Right lobe of liver (tissue), 6 donors: ENCODE results near the gene UGDH. TPM values are rescaled to one million over a fixed set of nuclear protein-coding genes. Genes with fewer than 3 reads are reported as not detected.
"Not testable (repeated sequence)": the region's sequence is repeated elsewhere in the genome, so short reads cannot be mapped to it uniquely, and the experiment has no call there.

Experiments used
- ATAC-seq, 4 donors: fragments of 200-7000 bp; cut with Tn5 transposase; one replicate each; pipeline ENCODE4 v1.9.1; 2020; ENCODE audit warnings: mild to moderate bottlenecking in 4 of 4, moderate library complexity in 4 of 4
- DNase-seq, 3 donors: peaks; one replicate each; pipeline ENCODE4 v3.0.0-alpha.2; 2020
- H3K27ac ChIP-seq, 3 donors: fragments of 200-600 bp; one replicate each; pipeline ENCODE4 v1.8.0; 2022
- H3K27me3 ChIP-seq, 2 donors: fragments of 200-600 bp; one replicate each; pipeline ENCODE4 v1.8.0; 2022
- H3K36me3 ChIP-seq, 4 donors: fragments of 200-600 bp; sonication (generic) in 1 of 4; one replicate each; pipeline versions ENCODE4 v1.5.1 to v1.8.0; 2017 to 2022; ENCODE audit warnings: control low read depth in 1 of 4
- H3K4me1 ChIP-seq, 4 donors: fragments of 200-600 bp; sonication (generic) in 1 of 4; one replicate each; pipeline versions ENCODE4 v1.5.1 to v1.8.0; 2017 to 2022; ENCODE audit warnings: control low read depth in 1 of 4
- H3K4me3 ChIP-seq, 3 donors: fragments of 200-600 bp; one replicate each; pipeline ENCODE4 v1.8.0; 2022
- H3K9me3 ChIP-seq, 4 donors: fragments of 200-600 bp; sonication (generic) in 1 of 4; one replicate each; pipeline versions ENCODE4 v1.5.1 to v1.8.0; 2017 to 2022; ENCODE audit warnings: control low read depth in 1 of 4
- POLR2A ChIP-seq: fragments of 450-650 bp; IDR thresholded peaks from one replicate; pipeline ENCODE4 v1.6.1; 2017; ENCODE audit warnings: antibody characterized with exemption, mild to moderate bottlenecking
- WGBS: methylation state at CpG from one replicate; pipeline ENCODE4 v1.1.6; 2018; ENCODE audit warnings: low coverage, low lambda C conversion rate; ENCODE audit not compliant: insufficient coverage; ENCODE audit errors: missing lambda C conversion rate; 5-methylcytosine and 5-hydroxymethylcytosine counted together
- intact Hi-C, 2 donors: fragments of 100-400 bp; cut with DNase I; formaldehyde crosslinking; loops; one replicate each; pipeline versions ENCODE4 v1.11.2 to v1.14.1; 2022
- total RNA-seq, 6 experiments: library from RNA; depleted of rRNA in 2 of 6; stranded (reverse); fragments of >200 nt in 2 of 6; fragmentation: NEBNext Ultra II Directional in 3 of 6; extraction: Animal tissue kit (Norgen Biotek cat#: 25700) in 3 of 6; gene quantifications; one replicate each; pipeline versions ENCODE4 v1.1.0 to v1.2.4, GENCODE V29; 2016 to 2023
- TF ChIP-seq, protein P1 (sequence below), 4 donors: fragments of 200-600 bp in 3 of 4; fragments of 450-650 bp in 1 of 4; IDR thresholded peaks; one replicate each; pipeline versions ENCODE4 v1.5.1 to v1.8.0; 2016 to 2022; ENCODE audit warnings: antibody characterized with exemption in 4 of 4, mild to moderate bottlenecking in 2 of 4
- donor health status: DM: no; HTN: yes; CAD: no.
- donor health status: DM: no; HTN: no; CAD: no.
- donor health status: DM: no; HTN: no; CAD: no.
- donor health status: DM: no; HTN: yes; CAD: no.
- donor health status: DM: no; HTN: yes; CAD: no.

UGDH gene
- total RNA-seq, 6 experiments from 2014 or later, result 134 to 647 (median 244) TPM

DNA sequence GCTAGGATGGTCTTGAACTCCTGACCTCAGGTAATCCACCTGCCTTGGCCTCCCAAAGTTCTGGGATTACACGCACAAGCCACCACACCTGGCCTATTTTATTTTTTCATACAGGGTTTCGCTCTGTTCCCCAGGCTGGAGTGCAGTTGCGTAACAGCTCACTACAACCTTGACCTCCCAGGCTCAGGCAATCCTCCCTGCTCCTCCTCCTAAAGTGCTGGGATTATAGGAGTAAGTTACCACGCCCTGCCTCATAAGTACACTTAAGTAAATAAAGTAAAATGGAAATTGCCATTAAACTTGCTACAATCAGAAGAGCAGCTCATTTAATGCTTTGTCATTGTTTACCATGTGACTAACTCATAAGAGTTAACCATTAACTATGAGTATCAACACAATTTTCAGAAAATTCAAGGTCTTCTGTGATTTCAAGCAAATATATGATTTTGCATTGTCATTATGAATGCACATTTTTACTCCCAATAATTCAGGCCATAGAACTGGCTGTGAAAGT is 12.3 kb downstream of the UGDH start:
- WGBS, result 29% methylated on average over 4 of the region's 4 CpGs
- ATAC-seq, result peak; percentile 77 to 95 (median 86)

DNA sequence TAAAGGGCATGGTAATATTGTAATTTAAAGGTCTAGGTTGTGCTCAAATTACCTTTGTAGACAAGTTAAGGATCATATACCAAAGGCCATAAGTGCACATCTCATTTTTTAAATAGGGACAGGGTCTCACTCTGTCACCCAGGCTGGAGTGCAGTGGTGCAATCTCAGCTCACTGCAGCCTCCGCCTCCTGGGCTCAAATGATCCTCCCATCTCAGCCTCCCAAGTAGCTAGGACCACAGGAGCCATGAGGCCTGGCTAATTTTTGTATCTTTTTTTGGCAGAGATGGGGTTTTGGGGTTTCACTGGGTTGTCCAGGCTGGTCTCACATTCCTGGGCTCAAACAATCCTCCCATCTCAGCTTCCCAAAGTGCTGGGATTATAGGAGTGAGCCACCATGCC is 13.0 kb downstream of the UGDH start:
- H3K9me3 ChIP-seq, ATAC-seq, intact Hi-C loops, H3K4me3 ChIP-seq, DNase-seq, H3K27me3 ChIP-seq: not testable (repeated sequence)
- Histone ChIP-seq H3K36me3 (peaks cover 7 to 93% (median 26%) of the 10 kb centered on the region in 4 donors), H3K27ac (peak overlapping the region; percentile 23 to 79 (median 61)), H3K4me1 (peaks cover 0 to 44% (median 8%) of the 10 kb centered on the region in 4 donors)
- WGBS, result 86% methylated on average over 1 of the region's 1 CpG

More for the DNA sequence above, 12.3 kb downstream of the UGDH start:
- Histone ChIP-seq H3K27me3 (no peaks in the 10 kb centered on the region), H3K27ac (peak overlapping the region; percentile 61 to 79 (median 65)), H3K4me1 (peaks cover 0 to 49% (median 10%) of the 10 kb centered on the region in 4 donors), H3K4me3 (no peak overlapping the region), H3K36me3 (peaks cover 4 to 93% (median 22%) of the 10 kb centered on the region in 4 donors), H3K9me3 (no peaks in the 10 kb centered on the region)
- intact Hi-C loops, result no loop called here
- TF ChIP-seq POLR2A, result no peak
- TF ChIP-seq, protein P1, sequence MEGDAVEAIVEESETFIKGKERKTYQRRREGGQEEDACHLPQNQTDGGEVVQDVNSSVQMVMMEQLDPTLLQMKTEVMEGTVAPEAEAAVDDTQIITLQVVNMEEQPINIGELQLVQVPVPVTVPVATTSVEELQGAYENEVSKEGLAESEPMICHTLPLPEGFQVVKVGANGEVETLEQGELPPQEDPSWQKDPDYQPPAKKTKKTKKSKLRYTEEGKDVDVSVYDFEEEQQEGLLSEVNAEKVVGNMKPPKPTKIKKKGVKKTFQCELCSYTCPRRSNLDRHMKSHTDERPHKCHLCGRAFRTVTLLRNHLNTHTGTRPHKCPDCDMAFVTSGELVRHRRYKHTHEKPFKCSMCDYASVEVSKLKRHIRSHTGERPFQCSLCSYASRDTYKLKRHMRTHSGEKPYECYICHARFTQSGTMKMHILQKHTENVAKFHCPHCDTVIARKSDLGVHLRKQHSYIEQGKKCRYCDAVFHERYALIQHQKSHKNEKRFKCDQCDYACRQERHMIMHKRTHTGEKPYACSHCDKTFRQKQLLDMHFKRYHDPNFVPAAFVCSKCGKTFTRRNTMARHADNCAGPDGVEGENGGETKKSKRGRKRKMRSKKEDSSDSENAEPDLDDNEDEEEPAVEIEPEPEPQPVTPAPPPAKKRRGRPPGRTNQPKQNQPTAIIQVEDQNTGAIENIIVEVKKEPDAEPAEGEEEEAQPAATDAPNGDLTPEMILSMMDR (IDR thresholded peaks at IDR 0.05), result no peak
- DNase-seq, result peak; percentile 58 to 81 (median 74)

DNA sequence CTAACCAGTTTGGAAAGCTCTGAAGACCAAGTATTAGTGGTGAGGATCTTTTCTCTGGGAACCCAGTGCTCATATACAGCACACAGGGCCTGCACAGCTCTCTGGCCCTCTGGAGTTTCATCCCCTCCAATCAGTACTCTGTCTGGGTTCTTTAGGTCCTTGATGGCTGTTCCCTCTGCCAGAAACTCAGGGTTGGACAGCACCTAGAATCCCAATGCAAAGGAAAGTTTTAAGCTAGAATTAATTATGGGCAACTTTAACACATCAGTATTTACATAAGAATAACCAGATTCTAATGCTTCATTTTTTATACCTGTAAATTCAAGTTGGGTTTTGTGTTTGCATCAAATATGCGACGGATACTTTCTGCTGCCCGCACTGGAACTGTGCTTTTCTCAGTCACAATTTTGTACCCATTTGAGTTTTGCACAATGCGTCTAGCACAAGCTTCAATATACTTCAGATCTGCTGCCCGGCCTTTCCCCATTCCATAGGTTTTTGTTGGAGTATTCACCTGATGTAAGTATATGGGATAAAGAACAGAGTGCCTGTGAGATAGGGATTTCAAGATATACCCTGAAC is 16.8 kb downstream of the UGDH start:
- no peak for DNase-seq
- TF ChIP-seq, protein P1 (IDR thresholded peaks at IDR 0.05), result no peak
- TF ChIP-seq POLR2A, result no peak
- H3K36me3 ChIP-seq, result peaks cover 24 to 94% (median 50%) of the 10 kb centered on the region in 4 donors
- H3K4me3 ChIP-seq, result no peak overlapping the region
- peaks cover 0 to 27% (median 5%) of the 10 kb centered on the region in 4 donors for H3K4me1 ChIP-seq
- WGBS, result 100% methylated on average over 3 of the region's 5 CpGs
- H3K27me3 ChIP-seq, result no peaks in the 10 kb centered on the region
- ATAC-seq, result no peak
- intact Hi-C loops, result no loop called here
- no peaks in the 10 kb centered on the region for H3K9me3 ChIP-seq
- peak overlapping the region in 1 of 3 donors; percentile 14 for H3K27ac ChIP-seq

DNA sequence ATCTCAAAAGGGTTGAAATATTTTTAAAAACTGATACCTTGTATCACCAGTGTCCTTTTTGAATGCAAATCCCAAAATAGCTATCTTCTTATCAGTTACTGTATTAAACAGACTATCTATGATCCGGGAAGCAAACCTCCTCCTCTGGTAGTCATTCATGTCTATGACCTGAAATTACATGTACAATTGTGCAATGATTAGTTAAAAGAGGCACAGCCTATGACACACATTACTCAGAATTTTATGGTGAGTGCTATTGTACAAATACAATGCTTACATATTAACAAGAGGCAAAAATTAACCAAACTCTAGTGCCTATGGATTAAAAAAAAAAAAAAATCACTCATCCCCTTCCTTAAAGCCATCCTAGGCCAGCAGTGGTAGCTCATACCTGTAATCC is 21.7 kb downstream of the UGDH start:
- Histone ChIP-seq H3K36me3 (peaks cover 23 to 97% (median 67%) of the 10 kb centered on the region in 4 donors), H3K27me3 (no peaks in the 10 kb centered on the region), H3K27ac (peak overlapping the region in 1 of 3 donors; percentile 6), H3K4me1 (peaks cover 0 to 14% (median 0%) of the 10 kb centered on the region in 4 donors), H3K4me3 (no peak overlapping the region), H3K9me3 (no peaks in the 10 kb centered on the region)
- DNase-seq (no peak), ATAC-seq (peak in 2 of 4 donors; percentile 7 to 41)
- intact Hi-C loops, result no loop called here
- TF ChIP-seq, protein P1 (IDR thresholded peaks at IDR 0.05), result no peak
- TF ChIP-seq POLR2A, result no peak
- 17% methylated on average over 1 of the region's 1 CpG for WGBS

DNA sequence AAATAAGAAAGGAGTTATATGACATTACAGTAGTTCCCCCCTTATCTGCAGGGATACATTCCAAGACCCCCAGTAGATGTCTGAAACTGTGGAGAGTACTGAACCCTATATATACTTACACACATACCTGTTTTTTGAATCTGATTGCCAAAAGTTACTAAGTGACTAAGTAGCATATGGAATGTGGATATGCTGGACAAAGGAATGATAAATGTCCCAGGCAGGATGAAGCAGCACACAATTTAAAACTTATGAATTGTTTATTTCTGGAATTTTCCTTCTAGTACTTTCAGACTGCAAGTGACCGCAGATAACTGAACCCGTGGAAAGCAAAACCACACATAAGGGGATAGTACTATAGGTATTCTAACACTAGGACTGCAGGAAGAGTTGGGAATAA is 22.7 kb downstream of the UGDH start:
- intact Hi-C loops, result no loop called here
- ATAC-seq (no peak), DNase-seq (no peak)
- no peak overlapping the region for H3K4me3 ChIP-seq
- 90% methylated on average over 2 of the region's 2 CpGs for WGBS
- H3K27me3 ChIP-seq, result no peaks in the 10 kb centered on the region
- H3K9me3 ChIP-seq, result no peaks in the 10 kb centered on the region
- H3K36me3 ChIP-seq, result peaks cover 22 to 97% (median 63%) of the 10 kb centered on the region in 4 donors
- H3K27ac ChIP-seq, result peak overlapping the region in 1 of 3 donors; percentile 9
- peaks cover 0 to 19% (median 0%) of the 10 kb centered on the region in 4 donors for H3K4me1 ChIP-seq
- TF ChIP-seq, protein P1 (IDR thresholded peaks at IDR 0.05), result no peak
- no peak for TF ChIP-seq POLR2A

DNA sequence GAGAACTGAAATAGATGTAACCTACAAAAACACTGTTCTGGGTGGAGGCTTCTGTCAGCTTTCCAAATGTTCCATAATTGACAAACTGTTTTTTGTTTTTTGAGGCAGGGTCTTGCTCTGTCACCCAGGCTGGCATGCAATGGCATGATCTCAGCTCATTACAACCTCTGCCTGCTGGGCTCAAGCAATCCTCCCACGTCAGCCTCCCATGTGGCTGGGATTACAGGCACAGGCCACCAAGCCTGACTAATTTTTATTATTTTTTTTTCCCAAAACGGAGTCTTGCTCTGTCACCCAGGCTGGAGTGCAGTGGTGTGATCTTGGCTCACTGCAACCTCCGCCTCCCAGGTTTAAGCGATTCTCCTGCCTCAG is 24.6 kb downstream of the UGDH start:
- H3K27me3 ChIP-seq, H3K9me3 ChIP-seq, intact Hi-C loops, DNase-seq, ATAC-seq, H3K4me3 ChIP-seq: not testable (repeated sequence)
- WGBS, result 92% methylated on average over 4 of the region's 4 CpGs
- Histone ChIP-seq H3K27ac (peak overlapping the region in 1 of 3 donors; percentile 4), H3K4me1 (peaks cover 0 to 32% (median 0%) of the 10 kb centered on the region in 4 donors), H3K36me3 (peaks cover 11 to 93% (median 51%) of the 10 kb centered on the region in 4 donors)
